Calu3 (cell line): ENCODE data around the gene GRIA3. TPM values are rescaled to one million over a fixed set of nuclear protein-coding genes. Genes with fewer than 3 reads are reported as not detected.
A peak's percentile ranks its signal among the peaks of the same experiment; 100 is the strongest.
"Not testable (repeated sequence)": the region's sequence is repeated elsewhere in the genome, so short reads cannot be mapped to it uniquely, and the experiment has no call there.

Source experiments
- BruUV-seq: library from RNA; stranded (reverse); fragments of 400-500 nt; replicated peaks from 2 replicates; lab custom pipeline; 2021; lab: Mats Ljungman, UMichigan
- CTCF ChIA-PET: fragments of 300-600 bp; sonication (Branson Sonifier 250); formaldehyde crosslinking; loops from one replicate; lab custom pipeline; 2022; ENCODE audit warnings: antibody characterized with exemption; lab: Charles Lee
- DNase-seq: peaks from one replicate; pipeline ENCODE4 v3.0.0; 2022
- H3K27ac Mint-ChIP-seq: one replicate; pipeline ENCODE4 v1.8.0; 2022; ENCODE audit warnings: mixed read lengths; ENCODE audit not compliant: unreplicated experiment
- H3K27me3 Mint-ChIP-seq: one replicate; pipeline ENCODE4 v1.8.0; 2022; ENCODE audit warnings: mixed read lengths; ENCODE audit not compliant: unreplicated experiment
- H3K36me3 Mint-ChIP-seq: one replicate; pipeline ENCODE4 v1.8.0; 2022; ENCODE audit warnings: mild to moderate bottlenecking, moderate library complexity, mixed read lengths; ENCODE audit not compliant: insufficient read depth, unreplicated experiment
- H3K4me1 Mint-ChIP-seq: one replicate; pipeline ENCODE4 v1.8.0; 2022; ENCODE audit warnings: mild to moderate bottlenecking, low read depth, mixed read lengths; ENCODE audit not compliant: unreplicated experiment
- H3K4me3 Mint-ChIP-seq: one replicate; pipeline ENCODE4 v1.8.0; 2022; ENCODE audit warnings: mild to moderate bottlenecking, low read depth, moderate library complexity, mixed read lengths; ENCODE audit not compliant: unreplicated experiment
- H3K9me3 Mint-ChIP-seq: one replicate; pipeline ENCODE4 v1.8.0; 2022; ENCODE audit warnings: low read depth, mixed read lengths; ENCODE audit not compliant: unreplicated experiment
- CTCF ChIP-seq: fragments of 200-600 bp; IDR thresholded peaks from one replicate; pipeline ENCODE4 v1.8.0; 2022; ENCODE audit warnings: antibody characterized with exemption; ENCODE audit not compliant: unreplicated experiment
- intact Hi-C: fragments of 100-400 bp; cut with micrococcal nuclease; formaldehyde crosslinking; loops from one replicate; pipeline ENCODE4 v1.10.0; 2022; ENCODE audit not compliant: unreplicated experiment
- total RNA-seq: library from RNA; stranded (reverse); gene quantifications from 2 replicates; pipeline ENCODE4 v1.2.3, GENCODE V29; 2022

Gene GRIA3
- total RNA-seq, 1 experiment from 2014 or later: not detected

- no peak for DNase-seq
- H3K9me3 Mint-ChIP-seq: no peaks in the 10 kb centered on the region
- CTCF ChIA-PET: no interaction called here
- no peaks in the 10 kb centered on the region for H3K27me3 Mint-ChIP-seq
- TF ChIP-seq CTCF: no peak
- H3K4me3 Mint-ChIP-seq: no peak overlapping the region
- no peaks in the 10 kb centered on the region for H3K36me3 Mint-ChIP-seq
- no peak overlapping the region for H3K27ac Mint-ChIP-seq
- intact Hi-C loops: no loop called here
- no TSS peak for BruUV-seq
- H3K4me1 Mint-ChIP-seq: no peaks in the 10 kb centered on the region
Measured at GRCh38 chrX:123277347-123277746, 93.3 kb downstream of the GRIA3 start.

- Mint-ChIP-seq H3K27ac (no peak overlapping the region), H3K4me1 (no peaks in the 10 kb centered on the region), H3K36me3 (no peaks in the 10 kb centered on the region), H3K27me3 (no peaks in the 10 kb centered on the region), H3K9me3 (no peaks in the 10 kb centered on the region), H3K4me3 (no peak overlapping the region)
- no TSS peak for BruUV-seq
- CTCF ChIA-PET: no interaction called here
- TF ChIP-seq CTCF: no peak
- intact Hi-C loops: no loop called here
- DNase-seq: no peak
Measured at GRCh38 chrX:123277821-123278220, 93.7 kb downstream of the GRIA3 start.

GRCh38 chrX:123282241-123282640, 98.2 kb downstream of the GRIA3 start:
- no peaks in the 10 kb centered on the region for H3K36me3 Mint-ChIP-seq
- no peak for DNase-seq
- intact Hi-C loops: no loop called here
- no peak for TF ChIP-seq CTCF
- H3K4me3 Mint-ChIP-seq: no peak overlapping the region
- no TSS peak for BruUV-seq
- CTCF ChIA-PET: no interaction called here
- peaks cover 35% of the 10 kb centered on the region for H3K27me3 Mint-ChIP-seq
- no peak overlapping the region for H3K27ac Mint-ChIP-seq
- H3K4me1 Mint-ChIP-seq: no peaks in the 10 kb centered on the region
- H3K9me3 Mint-ChIP-seq: no peaks in the 10 kb centered on the region

- H3K36me3 Mint-ChIP-seq, CTCF ChIA-PET: not testable (repeated sequence)
Measured at GRCh38 chrX:123283407-123283806, 99.3 kb downstream of the GRIA3 start.

GRCh38 chrX:123291623-123292022, 107.5 kb downstream of the GRIA3 start:
- no peak for DNase-seq
- Mint-ChIP-seq H3K4me1 (no peaks in the 10 kb centered on the region), H3K9me3 (no peaks in the 10 kb centered on the region), H3K36me3 (no peaks in the 10 kb centered on the region), H3K27me3 (peaks cover 9% of the 10 kb centered on the region), H3K4me3 (no peak overlapping the region), H3K27ac (no peak overlapping the region)
- TF ChIP-seq CTCF: no peak
- intact Hi-C loops: no loop called here
- no TSS peak for BruUV-seq
- CTCF ChIA-PET: no interaction called here

More at GRCh38 chrX:123283407-123283806, 99.3 kb downstream of the GRIA3 start:
- H3K4me1 Mint-ChIP-seq, H3K4me3 Mint-ChIP-seq, H3K9me3 Mint-ChIP-seq, H3K27ac Mint-ChIP-seq, intact Hi-C loops, BruUV-seq: not testable (repeated sequence)
- peaks cover 38% of the 10 kb centered on the region for H3K27me3 Mint-ChIP-seq
- DNase-seq: peak; percentile 9
